Activated CD8-positive, alpha-beta memory T cell treated with anti-CD3 and anti-CD28 coated beads, Interleukin-2, amount 10 ng/mL, durations not matched to agents 7 days and 5 days (primary cell): ENCODE data around the gene NUMB. TPM values are rescaled to one million over a fixed set of nuclear protein-coding genes. Genes with fewer than 3 reads are reported as not detected.
"Not testable (repeated sequence)": the region's sequence is repeated elsewhere in the genome, so short reads cannot be mapped to it uniquely, and the experiment has no call there.

Experiments used
- ATAC-seq: fragments of 150-1000 bp; cut with Tn5 transposase; one replicate; pipeline ENCODE4 v1.10.0; 2021; ENCODE audit warnings: moderate library complexity
- CTCF ChIA-PET: fragments of 350-600 bp; sonication (Branson Sonifier 250); formaldehyde crosslinking; loops from one replicate; lab custom pipeline; 2021; ENCODE audit warnings: antibody characterized with exemption; lab: Charles Lee
- DNase-seq: peaks from one replicate; pipeline ENCODE4 v3.0.0-alpha.2; 2020
- H3K27ac Mint-ChIP-seq: one replicate; pipeline ENCODE4 v1.8.0; 2021; ENCODE audit warnings: mild to moderate bottlenecking, mixed read lengths
- H3K27me3 Mint-ChIP-seq: one replicate; pipeline ENCODE4 v1.8.0; 2021; ENCODE audit warnings: mixed read lengths
- H3K36me3 Mint-ChIP-seq: one replicate; pipeline ENCODE4 v1.8.0; 2021; ENCODE audit warnings: mild to moderate bottlenecking, mixed read lengths
- H3K4me1 Mint-ChIP-seq: one replicate; pipeline ENCODE4 v1.8.0; 2021; ENCODE audit warnings: mixed read lengths
- H3K4me3 Mint-ChIP-seq: one replicate; pipeline ENCODE4 v1.8.0; 2021; ENCODE audit warnings: mild to moderate bottlenecking, moderate library complexity, mixed read lengths
- H3K9me3 Mint-ChIP-seq: one replicate; pipeline ENCODE4 v1.8.0; 2022; ENCODE audit warnings: low read depth, mixed read lengths
- total RNA-seq, 2 experiments: library from RNA; stranded (reverse); gene quantifications; one replicate each; pipeline ENCODE4 v1.2.3, GENCODE V29; 2021

The NUMB gene
- total RNA-seq, 2 experiments from 2014 or later, result 44.8 to 45.2 TPM

- Mint-ChIP-seq H3K27me3 (no peaks in the 10 kb centered on the region), H3K9me3 (no peaks in the 10 kb centered on the region), H3K4me3 (no peak overlapping the region), H3K36me3 (peaks cover under 1% of the 10 kb centered on the region), H3K4me1 (peaks cover 18% of the 10 kb centered on the region), H3K27ac (no peak overlapping the region)
- DNase-seq, result no peak
- CTCF ChIA-PET, result interaction anchor here (1.1 to 1.3 kb wide), 2 partner anchors 9 to 11 kb away, joined by 3 read pairs; no protein-coding TSS in a partner anchor
- peak; percentile 63 for ATAC-seq
Observed at GRCh38 chr14:73392329-73393257, 65.8 kb downstream of the NUMB start.

- DNase-seq, H3K4me3 Mint-ChIP-seq, H3K27ac Mint-ChIP-seq, H3K4me1 Mint-ChIP-seq, H3K27me3 Mint-ChIP-seq, H3K9me3 Mint-ChIP-seq, ATAC-seq: not testable (repeated sequence)
- peaks cover 13% of the 10 kb centered on the region for H3K36me3 Mint-ChIP-seq
- CTCF ChIA-PET, result interaction anchor here (0.7 kb wide), 1 partner anchor 351 kb away, joined by 3 read pairs; no protein-coding TSS in a partner anchor
Observed at GRCh38 chr14:73387860-73388259, 70.5 kb downstream of the NUMB start.

- no peak overlapping the region for H3K4me3 Mint-ChIP-seq
- CTCF ChIA-PET, result no interaction called here
- peaks cover 18% of the 10 kb centered on the region for H3K36me3 Mint-ChIP-seq
- H3K27me3 Mint-ChIP-seq, result no peaks in the 10 kb centered on the region
- peaks cover 8% of the 10 kb centered on the region for H3K9me3 Mint-ChIP-seq
- H3K27ac Mint-ChIP-seq, result no peak overlapping the region
- ATAC-seq (no peak), DNase-seq (no peak)
- no peaks in the 10 kb centered on the region for H3K4me1 Mint-ChIP-seq
Observed at GRCh38 chr14:73386342-73386741, 72.0 kb downstream of the NUMB start.

- not testable (repeated sequence) for H3K27me3 Mint-ChIP-seq, H3K27ac Mint-ChIP-seq, H3K9me3 Mint-ChIP-seq, ATAC-seq, DNase-seq, H3K4me1 Mint-ChIP-seq, H3K4me3 Mint-ChIP-seq
- CTCF ChIA-PET, result interaction anchor here (0.6 kb wide), 1 partner anchor 978 kb away, joined by 3 read pairs; no protein-coding TSS in a partner anchor
- H3K36me3 Mint-ChIP-seq, result peaks cover 19% of the 10 kb centered on the region
Observed at GRCh38 chr14:73385021-73385420, 73.3 kb downstream of the NUMB start.

GRCh38 chr14:73383356-73383755 lies 75.0 kb downstream of the NUMB start:
- DNase-seq (no peak), ATAC-seq (no peak)
- Mint-ChIP-seq H3K9me3 (peaks cover 8% of the 10 kb centered on the region), H3K27ac (no peak overlapping the region), H3K27me3 (no peaks in the 10 kb centered on the region), H3K4me1 (no peaks in the 10 kb centered on the region), H3K4me3 (no peak overlapping the region), H3K36me3 (peaks cover 19% of the 10 kb centered on the region)
- CTCF ChIA-PET, result no interaction called here

- Mint-ChIP-seq H3K27ac (no peak overlapping the region), H3K4me3 (no peak overlapping the region), H3K27me3 (no peaks in the 10 kb centered on the region), H3K4me1 (no peaks in the 10 kb centered on the region), H3K9me3 (peaks cover 8% of the 10 kb centered on the region), H3K36me3 (peaks cover 18% of the 10 kb centered on the region)
- ATAC-seq (no peak), DNase-seq (no peak)
- CTCF ChIA-PET, result no interaction called here
Observed at GRCh38 chr14:73381380-73382013, 76.8 kb downstream of the NUMB start.

- Mint-ChIP-seq H3K27me3 (no peaks in the 10 kb centered on the region), H3K4me1 (peaks cover 4% of the 10 kb centered on the region), H3K9me3 (no peaks in the 10 kb centered on the region), H3K4me3 (no peak overlapping the region), H3K27ac (no peak overlapping the region), H3K36me3 (peaks cover 4% of the 10 kb centered on the region)
- CTCF ChIA-PET, result no interaction called here
- DNase-seq (no peak), ATAC-seq (no peak)
Observed at GRCh38 chr14:73376585-73376984, 81.8 kb downstream of the NUMB start.

GRCh38 chr14:73375861-73376260 lies 82.5 kb downstream of the NUMB start:
- CTCF ChIA-PET, result no interaction called here
- peaks cover 4% of the 10 kb centered on the region for H3K36me3 Mint-ChIP-seq
- no peaks in the 10 kb centered on the region for H3K9me3 Mint-ChIP-seq
- ATAC-seq (no peak), DNase-seq (no peak)
- no peaks in the 10 kb centered on the region for H3K27me3 Mint-ChIP-seq
- H3K4me3 Mint-ChIP-seq, result no peak overlapping the region
- peaks cover 4% of the 10 kb centered on the region for H3K4me1 Mint-ChIP-seq
- no peak overlapping the region for H3K27ac Mint-ChIP-seq

- CTCF ChIA-PET, result no interaction called here
Observed at GRCh38 chr14:73374218-73374617, 84.1 kb downstream of the NUMB start.

GRCh38 chr14:73372529-73372928 lies 85.8 kb downstream of the NUMB start:
- CTCF ChIA-PET, result interaction anchor here (1.6 kb wide), 1 partner anchor 91 kb away, joined by 4 read pairs; no protein-coding TSS in a partner anchor
- H3K9me3 Mint-ChIP-seq, result no peaks in the 10 kb centered on the region
- ATAC-seq, result no peak

More at GRCh38 chr14:73374218-73374617, 84.1 kb downstream of the NUMB start:
- peaks cover 2% of the 10 kb centered on the region for H3K36me3 Mint-ChIP-seq
- H3K9me3 Mint-ChIP-seq, result no peaks in the 10 kb centered on the region
- H3K27me3 Mint-ChIP-seq, result no peaks in the 10 kb centered on the region
- ATAC-seq (no peak), DNase-seq (no peak)
- no peak overlapping the region for H3K4me3 Mint-ChIP-seq
- H3K27ac Mint-ChIP-seq, result no peak overlapping the region
- peaks cover 4% of the 10 kb centered on the region for H3K4me1 Mint-ChIP-seq

GRCh38 chr14:73370561-73370960 lies 87.8 kb downstream of the NUMB start:
- no peaks in the 10 kb centered on the region for H3K27me3 Mint-ChIP-seq
- H3K9me3 Mint-ChIP-seq, result no peaks in the 10 kb centered on the region
- ATAC-seq (no peak), DNase-seq (no peak)
- peaks cover 4% of the 10 kb centered on the region for H3K4me1 Mint-ChIP-seq
- no peak overlapping the region for H3K27ac Mint-ChIP-seq
- CTCF ChIA-PET, result no interaction called here
- H3K36me3 Mint-ChIP-seq, result no peaks in the 10 kb centered on the region
- H3K4me3 Mint-ChIP-seq, result no peak overlapping the region

More at GRCh38 chr14:73372529-73372928, 85.8 kb downstream of the NUMB start:
- Mint-ChIP-seq H3K4me3 (no peak overlapping the region), H3K27ac (no peak overlapping the region), H3K27me3 (no peaks in the 10 kb centered on the region), H3K36me3 (peaks cover 2% of the 10 kb centered on the region), H3K4me1 (peaks cover 4% of the 10 kb centered on the region)
- DNase-seq, result no peak

- peaks cover 4% of the 10 kb centered on the region for H3K4me1 Mint-ChIP-seq
- H3K27me3 Mint-ChIP-seq, result no peaks in the 10 kb centered on the region
- H3K4me3 Mint-ChIP-seq, result no peak overlapping the region
- no peaks in the 10 kb centered on the region for H3K36me3 Mint-ChIP-seq
- no peak for DNase-seq
- no peak overlapping the region for H3K27ac Mint-ChIP-seq
- ATAC-seq, result no peak
- H3K9me3 Mint-ChIP-seq, result no peaks in the 10 kb centered on the region
- CTCF ChIA-PET, result no interaction called here
Observed at GRCh38 chr14:73369428-73369827, 88.9 kb downstream of the NUMB start.

- CTCF ChIA-PET, result interaction anchor here (1.2 kb wide), 1 partner anchor 74 kb away, joined by 3 read pairs; no protein-coding TSS in a partner anchor
- H3K4me1 Mint-ChIP-seq, result peaks cover 4% of the 10 kb centered on the region
- H3K27me3 Mint-ChIP-seq, result no peaks in the 10 kb centered on the region
- H3K36me3 Mint-ChIP-seq, result peaks cover 4% of the 10 kb centered on the region
- ATAC-seq (no peak), DNase-seq (no peak)
- no peaks in the 10 kb centered on the region for H3K9me3 Mint-ChIP-seq
- no peak overlapping the region for H3K27ac Mint-ChIP-seq
- no peak overlapping the region for H3K4me3 Mint-ChIP-seq
Observed at GRCh38 chr14:73368616-73369015, 89.7 kb downstream of the NUMB start.
